Measurements from ENCODE around the gene NPC2. TPM values are rescaled to one million over a fixed set of nuclear protein-coding genes. Genes with fewer than 3 reads are reported as not detected.

The NPC2 gene
- total and polyA plus RNA-seq, 9 of the 15 experiments (the other 6 are each of a cell fraction or from before 2014, with no cell fraction given), result 16.6 to 74.1 (median 32.6) TPM

- Histone ChIP-seq H3K4me1 (replicated peaks in 1 of 2; ENCODE audit: control insufficient read depth in 2 of 2, insufficient read depth in 2 of 2, low read length in 2 of 2) (no peaks in the 10 kb centered on the region), H3K4me3 (no peak overlapping the region), H3K36me3 (ENCODE audit: control insufficient read depth, insufficient read depth, low read length) (no peaks in the 10 kb centered on the region), H3K27me3 (ENCODE audit: control insufficient read depth in 2 of 2, insufficient read depth in 2 of 2, low read length in 2 of 2) (no peaks in the 10 kb centered on the region; a peak in 1 of 5 replicates), H3K4me2 (ENCODE audit: insufficient read depth, low read length) (no peak overlapping the region), H3K27ac (ENCODE audit: extremely low read depth, low read depth, low read length) (no peak overlapping the region), H2AFZ (ENCODE audit: low read depth, low read length) (no peak overlapping the region), H3K9ac (ENCODE audit: insufficient read depth in 1 of 2, low read depth in 2 of 2, low read length in 2 of 2) (no peak overlapping the region), H3K79me2 (ENCODE audit: control insufficient read depth, insufficient read depth, low read length) (no peaks in the 10 kb centered on the region), H4K20me1 (replicated peaks; ENCODE audit: control insufficient read depth, insufficient read depth, low read length) (no peaks in the 10 kb centered on the region), H3K9me1 (ENCODE audit: control insufficient read depth, insufficient read depth, low read length) (no peaks in the 10 kb centered on the region), H3K9me3 (replicated peaks; ENCODE audit: control insufficient read depth, insufficient read depth, low read depth, low read length) (no peaks in the 10 kb centered on the region)
- WGBS (ENCODE audit: insufficient coverage, low coverage, missing lambda C conversion rate), result 0% methylated on average over 3 of the region's 3 CpGs
- FAIRE-seq (no peak), DNase-seq (ENCODE audit: extremely low read depth in 1 of 4, low spot score in 3 of 4) (no peak), ATAC-seq (no peak)
- BruUV-seq (replicated peaks), result no TSS peak
- no peak for TF ChIP-seq E2F5 (CRISPR knock-in tag; IDR thresholded peaks at IDR 0.05)
- no peak for TF ChIP-seq ETS1 (conservative IDR thresholded peaks at IDR 0.05; ENCODE audit: control insufficient read depth, low read depth, low read length)
- TF ChIP-seq SAP30 (IDR thresholded peaks at IDR 0.05; ENCODE audit: borderline replicate concordance, insufficient read depth, low read depth, low read length, poor library complexity, severe bottlenecking), result no peak
- no peak for TF ChIP-seq ZNF395 (CRISPR knock-in tag; IDR thresholded peaks at IDR 0.05)
- no peak for TF ChIP-seq POLR2B (IDR thresholded peaks at IDR 0.05; ENCODE audit: low read depth, partially characterized antibody)
- no peak for TF ChIP-seq ATF4 (CRISPR knock-in tag; IDR thresholded peaks at IDR 0.05)
- no peak for TF ChIP-seq NUFIP1 (IDR thresholded peaks at IDR 0.05; ENCODE audit: partially characterized antibody)
- no peak for TF ChIP-seq POLR2AphosphoS5 (IDR thresholded peaks at IDR 0.05; ENCODE audit: control insufficient read depth, insufficient read depth, low read depth, low read length)
- no peak for TF ChIP-seq HNRNPH1 (optimal IDR thresholded peaks at IDR 0.05; ENCODE audit: low read depth, low read length)
- CTCF ChIA-PET (ENCODE audit: low intra/inter-chr PET ratio), result no interaction called here
- in situ Hi-C loops (cut with MboI), result no loop called here
- POLR2A ChIA-PET, result no interaction called here
- intact Hi-C loops (cut with micrococcal nuclease), result no loop called here
Measured at GRCh38 chr14:74444866-74445265, 48.2 kb downstream of the NPC2 start.

Measured in K562 (cell line).